Mucosa of descending colon (tissue), 3 donors: Measurements from ENCODE around the gene LAPTM5. TPM values are rescaled to one million over a fixed set of nuclear protein-coding genes. Genes with fewer than 3 reads are reported as not detected.

Experiments used
- ATAC-seq: fragments of 200-7000 bp; cut with Tn5 transposase; one replicate; pipeline ENCODE4 v1.9.1; 2020; ENCODE audit warnings: mild to moderate bottlenecking, moderate library complexity
- DNase-seq, 3 donors: peaks; one replicate each; pipeline ENCODE4 v3.0.0-alpha.2; 2020
- H3K36me3 ChIP-seq: fragments of 200-600 bp; one replicate; pipeline ENCODE4 v1.8.0; 2021; ENCODE audit warnings: low read depth, mild to moderate bottlenecking
- H3K4me1 ChIP-seq: fragments of 200-600 bp; one replicate; pipeline ENCODE4 v1.8.0; 2021; ENCODE audit warnings: low read depth, mild to moderate bottlenecking
- H3K4me3 ChIP-seq: fragments of 200-600 bp; one replicate; pipeline ENCODE4 v1.8.0; 2021; ENCODE audit warnings: mild to moderate bottlenecking
- H3K9me3 ChIP-seq: fragments of 200-600 bp; one replicate; pipeline ENCODE4 v1.8.0; 2021; ENCODE audit warnings: mild to moderate bottlenecking
- CTCF ChIP-seq: fragments of 200-600 bp; IDR thresholded peaks from one replicate; pipeline ENCODE4 v1.8.0; 2022; ENCODE audit warnings: antibody characterized with exemption, mild to moderate bottlenecking
- intact Hi-C, 2 donors: fragments of 100-400 bp; cut with DNase I in 1 of 2; cut with micrococcal nuclease in 1 of 2; formaldehyde crosslinking; loops; one replicate each; pipeline versions ENCODE4 v1.11.0 to v1.11.1; 2022; cut with DNase I, micrococcal nuclease
- total RNA-seq, 3 donors: library from RNA; stranded (reverse); fragmentation: NEBNext Ultra II Directional in 2 of 3; extraction: Animal tissue kit (Norgen Biotek cat#: 25700) in 2 of 3; gene quantifications; one replicate each; pipeline versions ENCODE4 v1.2.1 to v1.2.4, GENCODE V29; 2021 to 2023
- donor health status: DM: no; HTN: no; CAD: no; lungs with moderate emphysema.
- donor health status: DM: no; HTN: no; CAD: no.
- donor health status: DM: no; HTN: yes; CAD: no.

Gene LAPTM5
- total RNA-seq, 3 donors from 2014 or later = 24.1 to 71.1 (median 48.1) TPM

GRCh38 chr1:30764939-30765555, 7.5 kb upstream of the LAPTM5 start:
- DNase-seq (peak in 1 of 3 donors; percentile 25), ATAC-seq (no peak)
- no peak for TF ChIP-seq CTCF
- Histone ChIP-seq H3K9me3 (no peaks in the 10 kb centered on the region), H3K4me3 (no peak overlapping the region), H3K36me3 (no peaks in the 10 kb centered on the region), H3K4me1 (no peaks in the 10 kb centered on the region)
- intact Hi-C loops = loop anchor here in 1 of 2 donors (5.0 kb wide), 1 partner anchor 38 kb away; no protein-coding TSS in a partner anchor

GRCh38 chr1:30764396-30764795, 6.8 kb upstream of the LAPTM5 start:
- no peak overlapping the region for H3K4me3 ChIP-seq
- no peak for ATAC-seq
- intact Hi-C loops = loop anchor here in 1 of 2 donors (5.0 kb wide), 1 partner anchor 37 kb away; no protein-coding TSS in a partner anchor
- TF ChIP-seq CTCF = no peak
- H3K36me3 ChIP-seq = no peaks in the 10 kb centered on the region
- no peaks in the 10 kb centered on the region for H3K9me3 ChIP-seq
- DNase-seq = peak in 1 of 3 donors; percentile 34
- no peaks in the 10 kb centered on the region for H3K4me1 ChIP-seq

DNA sequence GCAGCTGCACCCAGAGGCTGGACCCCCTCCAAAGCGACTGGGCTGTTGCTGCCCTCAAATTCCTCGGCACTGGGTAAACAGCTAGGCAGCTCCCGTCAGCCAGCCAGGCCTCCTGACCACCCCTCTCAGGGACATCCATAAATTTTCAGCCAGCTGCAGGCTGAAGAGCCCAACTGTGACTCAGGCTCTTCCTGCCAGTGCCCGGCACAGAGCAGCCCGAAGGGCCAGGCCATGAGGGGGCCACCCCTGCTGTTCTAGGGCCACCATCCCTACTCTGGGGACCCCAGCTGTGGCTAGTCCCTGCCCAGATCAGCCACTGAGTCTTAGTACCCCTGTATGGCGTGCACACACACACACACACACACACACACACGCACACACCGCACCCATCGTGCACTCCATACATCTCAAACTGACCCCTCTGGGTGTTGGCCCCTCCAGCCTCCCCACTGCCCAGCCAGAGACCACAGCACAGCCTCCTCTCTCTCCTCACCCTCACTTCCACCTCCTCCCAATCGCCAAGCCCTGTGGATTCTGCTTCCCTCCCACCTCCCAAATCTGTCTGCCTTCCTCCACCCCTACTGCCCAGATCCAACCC, 6.2 kb upstream of the LAPTM5 start:
- no peaks in the 10 kb centered on the region for H3K4me1 ChIP-seq
- intact Hi-C loops = loop anchor here in 1 of 2 donors (5.0 kb wide), 1 partner anchor 36 kb away; no protein-coding TSS in a partner anchor
- no peak overlapping the region for H3K4me3 ChIP-seq
- TF ChIP-seq CTCF = no peak
- ATAC-seq (no peak), DNase-seq (peak in 1 of 3 donors; percentile 49)
- no peaks in the 10 kb centered on the region for H3K36me3 ChIP-seq
- H3K9me3 ChIP-seq = no peaks in the 10 kb centered on the region

- no peak for ATAC-seq
- H3K9me3 ChIP-seq = no peaks in the 10 kb centered on the region
- TF ChIP-seq CTCF = no peak
- no peak overlapping the region for H3K4me3 ChIP-seq
- H3K4me1 ChIP-seq = no peaks in the 10 kb centered on the region
- intact Hi-C loops = loop anchor here in 1 of 2 donors (5.0 kb wide), 1 partner anchor 36 kb away; no protein-coding TSS in a partner anchor
- no peaks in the 10 kb centered on the region for H3K36me3 ChIP-seq
- no peak for DNase-seq
Measured at GRCh38 chr1:30762930-30763650, 5.5 kb upstream of the LAPTM5 start.

- no peaks in the 10 kb centered on the region for H3K36me3 ChIP-seq
- no peaks in the 10 kb centered on the region for H3K9me3 ChIP-seq
- no peak overlapping the region for H3K4me3 ChIP-seq
- intact Hi-C loops = loop anchor here in 1 of 2 donors (5.0 kb wide), 1 partner anchor 35 kb away; no protein-coding TSS in a partner anchor
- no peak for ATAC-seq
- peak in 1 of 3 donors; percentile 47 for DNase-seq
- no peak for TF ChIP-seq CTCF
- H3K4me1 ChIP-seq = no peaks in the 10 kb centered on the region
Measured at GRCh38 chr1:30762152-30762929, 4.8 kb upstream of the LAPTM5 start.
